K562 (cell line): Measurements from ENCODE around the gene MBOAT2. TPM values are rescaled to one million over a fixed set of nuclear protein-coding genes. Genes with fewer than 3 reads are reported as not detected.
A peak's percentile ranks its signal among the peaks of the same experiment; 100 is the strongest.

Source experiments
- ATAC-seq: fragments of 200-7000 bp; cut with Tn5 transposase; 3 replicates; pipeline ENCODE4 v1.9.1; 2020; ENCODE audit warnings: moderate library complexity
- Bru-seq: library from RNA; stranded (reverse); fragments of 400-500 nt; gene quantifications from one replicate; lab custom pipeline; 2021; lab: Mats Ljungman, UMichigan
- BruChase-seq, 2 experiments: library from RNA; stranded (reverse); fragments of 400-500 nt; gene quantifications; one replicate each; lab custom pipeline; 2021; lab: Mats Ljungman, UMichigan
- BruUV-seq: library from RNA; stranded (reverse); fragments of 400-500 nt; replicated peaks from 2 replicates; lab custom pipeline; 2021; lab: Mats Ljungman, UMichigan
- CTCF ChIA-PET: fragments of 300-600 bp; formaldehyde crosslinking; extraction: SDS; loops from one replicate; lab custom pipeline; 2021; ENCODE audit warnings: low intra/inter-chr PET ratio; lab: Yijun Ruan, JAX
- POLR2A ChIA-PET: fragments of 300-600, 350-650 bp; sonication (Branson Sonifier 250); formaldehyde crosslinking; extraction: SDS; loops from one replicate; lab custom pipeline; 2021; ENCODE audit warnings: antibody characterized with exemption, inconsistent platforms; lab: Yijun Ruan, JAX
- DNase-seq, 4 experiments: peaks; one replicate each; pipeline versions ENCODE4 v3.0.0 to v3.0.0-alpha.2; 2011 to 2018; ENCODE audit warnings: low spot score in 3 of 4, mixed read lengths in 3 of 4; ENCODE audit errors: extremely low read depth in 1 of 4
- FAIRE-seq: peaks from 2 replicates; lab custom pipeline; 2011; peaks lifted over from hg19 to GRCh38; lab: Jason Lieb, UNC
- H2AFZ ChIP-seq: 2 replicates; pipeline ENCODE4 v1.6.0; 2011; ENCODE audit warnings: low read depth, low read length, control low read depth, inconsistent platforms
- H3K27ac ChIP-seq: fragments of 200-600 bp; 3 replicates; pipeline ENCODE4 v1.8.0; 2011; ENCODE audit warnings: low read depth, mild to moderate bottlenecking, control low read depth, inconsistent platforms, low read length, moderate library complexity, mixed read lengths; ENCODE audit errors: extremely low read depth
- H3K27me3 ChIP-seq, 2 experiments: fragments of 300-600 bp in 1 of 2; 2 replicates in 1 of 2; 3 replicates in 1 of 2; pipeline versions ENCODE4 v1.6.0 to v1.8.0; 2011; ENCODE audit warnings: inconsistent platforms in 2 of 2, low read length in 2 of 2, mild to moderate bottlenecking in 1 of 2, mixed read lengths in 1 of 2, moderate library complexity in 1 of 2; ENCODE audit not compliant: control insufficient read depth in 2 of 2, insufficient read depth in 2 of 2
- H3K36me3 ChIP-seq: fragments of 300-600 bp; 3 replicates; pipeline ENCODE4 v1.8.0; 2011; ENCODE audit warnings: mild to moderate bottlenecking, low read length, inconsistent platforms; ENCODE audit not compliant: control insufficient read depth, insufficient read depth
- H3K4me1 ChIP-seq, 2 experiments: fragments of 200-600 bp in 1 of 2; replicated peaks in 1 of 2; 2 replicates in 1 of 2; 3 replicates in 1 of 2; pipeline versions ENCODE4 v1.5.1 to v1.8.0; 2011; ENCODE audit warnings: inconsistent platforms in 2 of 2, low read length in 2 of 2, mild to moderate bottlenecking in 1 of 2, mixed read lengths in 1 of 2, moderate library complexity in 1 of 2; ENCODE audit not compliant: control insufficient read depth in 2 of 2, insufficient read depth in 2 of 2
- H3K4me2 ChIP-seq: 2 replicates; pipeline ENCODE4 v1.6.1; 2011; ENCODE audit warnings: low read length, control low read depth, inconsistent platforms, mixed read lengths; ENCODE audit not compliant: insufficient read depth
- H3K4me3 ChIP-seq: fragments of 200-600 bp; sonication (generic), shearing (Covaris generic); 2 replicates; pipeline ENCODE4 v1.5.1; 2016; ENCODE audit warnings: control low read depth, inconsistent platforms
- H3K79me2 ChIP-seq: fragments of 200-600 bp; 3 replicates; pipeline ENCODE4 v1.8.0; 2011; ENCODE audit warnings: low read length, inconsistent platforms; ENCODE audit not compliant: control insufficient read depth, insufficient read depth
- H3K9ac ChIP-seq, 2 experiments: 2 replicates each; pipeline versions ENCODE4 v1.6.0 to v1.6.1; 2011; ENCODE audit warnings: low read depth in 2 of 2, low read length in 2 of 2, control low read depth in 1 of 2, inconsistent platforms in 1 of 2, mild to moderate bottlenecking in 1 of 2, mixed read lengths in 1 of 2; ENCODE audit not compliant: insufficient read depth in 1 of 2
- H3K9me1 ChIP-seq: one replicate; pipeline ENCODE4 v1.6.0; 2011; ENCODE audit warnings: inconsistent platforms, mild to moderate bottlenecking, low read length, moderate library complexity; ENCODE audit not compliant: control insufficient read depth, insufficient read depth
- H3K9me3 ChIP-seq: replicated peaks from 2 replicates; pipeline ENCODE4 v1.5.1; 2011; ENCODE audit warnings: low read depth, low read length, inconsistent platforms; ENCODE audit not compliant: control insufficient read depth, insufficient read depth
- H4K20me1 ChIP-seq: replicated peaks from 2 replicates; pipeline ENCODE4 v1.6.1; 2011; ENCODE audit warnings: low read length, inconsistent platforms, mixed read lengths; ENCODE audit not compliant: control insufficient read depth, insufficient read depth
- CTBP1 ChIP-seq: fragments of 450-650 bp; IDR thresholded peaks from 2 replicates; pipeline ENCODE4 v1.6.1; 2016; ENCODE audit warnings: borderline replicate concordance
- HMGN3 ChIP-seq: IDR thresholded peaks from 2 replicates; pipeline ENCODE4 v1.6.1; 2011; ENCODE audit warnings: borderline replicate concordance, low read depth, mild to moderate bottlenecking, mixed read lengths, low read length; ENCODE audit not compliant: insufficient read length; ENCODE audit errors: extremely low read depth
- ZNF280A ChIP-seq: fragments of 450-650 bp; IDR thresholded peaks from 2 replicates; pipeline ENCODE4 v1.6.1; 2018; ENCODE audit warnings: mild to moderate bottlenecking, low read depth; ENCODE audit not compliant: partially characterized antibody
- WGBS: fragments of 100-300 bp; shearing (Covaris generic); methylation state at CpG from one replicate; pipeline ENCODE4 v1.1.6; 2016; ENCODE audit warnings: low coverage, mixed read lengths; ENCODE audit not compliant: insufficient coverage; ENCODE audit errors: missing lambda C conversion rate; 5-methylcytosine and 5-hydroxymethylcytosine counted together
- in situ Hi-C: fragments of 300-500 bp; cut with MboI; formaldehyde crosslinking; loops from 4 replicates; pipeline ENCODE4 v1.15.0; 2018; ENCODE audit warnings: inconsistent platforms, mixed read lengths
- intact Hi-C: fragments of 100-400 bp; cut with micrococcal nuclease; formaldehyde crosslinking; loops from 2 replicates; pipeline ENCODE4 v1.14.2; 2022
- long read RNA-seq, 3 experiments: library from polyadenylated mRNA in 2 of 3; library from RNA in 1 of 3; unstranded in 2 of 3; stranded (forward) in 1 of 3; transcript quantifications; one replicate each; pipeline ENCODE4 v2.0.0, GENCODE V29; 2019 to 2022
- polyA minus RNA-seq, 3 experiments: library from RNA; depleted of rRNA, polyadenylated mRNA; stranded (reverse); fragments of >200 nt; gene quantifications; 2 replicates each; pipeline ENCODE4 v1.2.3, GENCODE V29; 2011
- polyA plus RNA-seq, 8 experiments: library from polyadenylated mRNA; depleted of rRNA in 4 of 8; stranded (reverse) in 5 of 8; unstranded in 3 of 8; fragments of >200 nt; fragmentation: Nextera tagmentation in 2 of 8; fragmentation: Illumina TruSeq in 1 of 8; extraction: Ambion mirVana in 2 of 8; extraction: Trizol in 1 of 8; gene quantifications; 2 replicates each; pipeline versions ENCODE4 v1.2.1 to v1.2.3, GENCODE V29; 2011 to 2014; ENCODE audit warnings: inconsistent platforms in 1 of 8, missing spikeins in 1 of 8
- total RNA-seq, 7 experiments: library from RNA; depleted of rRNA in 6 of 7; stranded (reverse); fragments of >200 nt in 6 of 7; fragmentation: Illumina TruSeq in 2 of 7; extraction: Trizol in 2 of 7; gene quantifications; 2 replicates each; pipeline versions ENCODE4 v1.2.1 to v1.2.3, GENCODE V29; 2011 to 2021; ENCODE audit warnings: low replicate concordance in 1 of 7
- TF ChIP-seq, protein P1 (sequence below): fragments of 450-650 bp; formaldehyde crosslinking; IDR thresholded peaks from 2 replicates; pipeline ENCODE4 v1.4.0; 2020; ENCODE audit warnings: mild to moderate bottlenecking, moderate library complexity
- TF ChIP-seq, protein P2 (sequence below): fragments of 250-450 bp; sonication (Bioruptor Pico); IDR thresholded peaks from 2 replicates; pipeline ENCODE4 v1.4.0; 2020; ENCODE audit warnings: borderline replicate concordance

MBOAT2 gene, protein sequence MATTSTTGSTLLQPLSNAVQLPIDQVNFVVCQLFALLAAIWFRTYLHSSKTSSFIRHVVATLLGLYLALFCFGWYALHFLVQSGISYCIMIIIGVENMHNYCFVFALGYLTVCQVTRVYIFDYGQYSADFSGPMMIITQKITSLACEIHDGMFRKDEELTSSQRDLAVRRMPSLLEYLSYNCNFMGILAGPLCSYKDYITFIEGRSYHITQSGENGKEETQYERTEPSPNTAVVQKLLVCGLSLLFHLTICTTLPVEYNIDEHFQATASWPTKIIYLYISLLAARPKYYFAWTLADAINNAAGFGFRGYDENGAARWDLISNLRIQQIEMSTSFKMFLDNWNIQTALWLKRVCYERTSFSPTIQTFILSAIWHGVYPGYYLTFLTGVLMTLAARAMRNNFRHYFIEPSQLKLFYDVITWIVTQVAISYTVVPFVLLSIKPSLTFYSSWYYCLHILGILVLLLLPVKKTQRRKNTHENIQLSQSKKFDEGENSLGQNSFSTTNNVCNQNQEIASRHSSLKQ
- total RNA-seq (2011; cell fraction: chromatin; rRNA removed; ENCODE audit: low replicate concordance): 112 and 313 TPM in 2 replicates
- total RNA-seq (2011; cell fraction: nucleolus; rRNA removed): 47.4 and 65.8 TPM in 2 replicates
- 143 and 203 TPM in 2 replicates for total RNA-seq (2011; cell fraction: nucleoplasm; rRNA removed)
- total RNA-seq (2014; rRNA removed) (19.2 and 22.8 TPM in 2 replicates), total RNA-seq (2014; rRNA removed; fragmentation: Illumina TruSeq; extraction: Trizol) (48.9 and 54.3 TPM in 2 replicates), total RNA-seq (2015; rRNA removed; fragmentation: Illumina TruSeq; extraction: Trizol) (26.1 and 27.9 TPM in 2 replicates), total RNA-seq (2021) (42.8 and 44.6 TPM in 2 replicates), polyA plus RNA-seq (2011; rRNA removed) (101 and 122 TPM in 2 replicates), polyA plus RNA-seq (2014; fragmentation: Illumina TruSeq; extraction: Trizol) (43.9 and 44.4 TPM in 2 replicates), polyA plus RNA-seq (2014; fragmentation: Nextera tagmentation; extraction: Ambion mirVana) (10 to 100 TPM in 1 of 2 experiments, 1 to 10 TPM in 1; 8.4 to 11.2 TPM), polyA plus RNA-seq (2014; rRNA removed) (27.6 and 31.1 TPM in 2 replicates), polyA minus RNA-seq (2011; rRNA and poly(A)+ RNA removed) (107 and 132 TPM in 2 replicates), Bru-seq, nascent RNA (percentile 85 among the genes with signal in this experiment), BruChase-seq, experiment 1, labeled RNA remaining after a 2-hour chase (percentile 81 among the genes with signal in this experiment), BruChase-seq, experiment 2, labeled RNA remaining after a 6-hour chase (percentile 85 among the genes with signal in this experiment)
- 18.7 and 42.5 TPM in 2 replicates for polyA plus RNA-seq (2011; cell fraction: cytosol; rRNA removed)
- 251 and 267 TPM in 2 replicates for polyA plus RNA-seq (2011; cell fraction: nucleus; rRNA removed)
- 19.2 and 19.7 TPM in 2 replicates for polyA plus RNA-seq (2012)
- polyA minus RNA-seq (2011; cell fraction: cytosol; rRNA and poly(A)+ RNA removed): 31.1 and 32.9 TPM in 2 replicates
- polyA minus RNA-seq (2011; cell fraction: nucleus; rRNA and poly(A)+ RNA removed): 59.0 and 76.9 TPM in 2 replicates
- long read RNA-seq, experiment 1, full-length matches to known transcripts: 116 of 242 reads
- long read RNA-seq, experiment 1, partial matches to known transcripts: 11 of 242 reads
- long read RNA-seq, experiment 1, other reads (novel, unspliced or antisense): 115 of 242 reads
- long read RNA-seq, experiment 2, full-length matches to known transcripts: 19 of 54 reads
- long read RNA-seq, experiment 2, partial matches to known transcripts: 3 of 54 reads
- long read RNA-seq, experiment 2, other reads (novel, unspliced or antisense): 32 of 54 reads
- long read RNA-seq, experiment 3, full-length matches to known transcripts: 30 of 53 reads
- long read RNA-seq, experiment 3, partial matches to known transcripts: 3 of 53 reads
- long read RNA-seq, experiment 3, other reads (novel, unspliced or antisense): 20 of 53 reads

- Histone ChIP-seq H3K9me3 (peaks cover 5% of the 10 kb centered on the region; the same call in 1 of the 2 replicates), H3K9me1 (no peaks in the 10 kb centered on the region), H4K20me1 (no peaks in the 10 kb centered on the region), H3K27ac (peak within 1 kb of the TSS; percentile 87), H3K36me3 (no peaks in the 10 kb centered on the region; the same call in 2 of the 3 replicates), H3K27me3 (no peaks in the 10 kb centered on the region), H3K4me3 (peak within 1 kb of the TSS; percentile 68), H3K4me1 (peaks cover 23 to 30% of the 10 kb centered on the region in 2 experiments; a peak in 4 of 5 replicates), H2AFZ (peak within 1 kb of the TSS; percentile 84), H3K4me2 (peak within 1 kb of the TSS; percentile 80), H3K9ac (peak within 1 kb of the TSS; percentile 79 to 97), H3K79me2 (peaks cover 60% of the 10 kb centered on the region)
- ATAC-seq (peak; percentile 87), DNase-seq (peak; percentile 95 to 99 (median 98)), FAIRE-seq (no peak)
- ChIA-PET POLR2A (interaction anchor here (0.6 to 3.0 kb wide), 5 partner anchors 12 to 90 kb away, joined by 3 to 9 read pairs (median 5); no protein-coding TSS in a partner anchor), CTCF (no interaction called here)
- 2% methylated on average over 44 of the region's 104 CpGs for WGBS
- no TSS peak for BruUV-seq
- intact Hi-C loops: loop anchor here (5.0 kb wide), 1 partner anchor 99 kb away; no protein-coding TSS in a partner anchor
- in situ Hi-C loops: no loop called here
- peak; percentile 12 for TF ChIP-seq HMGN3
- TF ChIP-seq CTBP1: peak; percentile 89
- no peak for TF ChIP-seq ZNF280A
- TF ChIP-seq, protein P1, sequence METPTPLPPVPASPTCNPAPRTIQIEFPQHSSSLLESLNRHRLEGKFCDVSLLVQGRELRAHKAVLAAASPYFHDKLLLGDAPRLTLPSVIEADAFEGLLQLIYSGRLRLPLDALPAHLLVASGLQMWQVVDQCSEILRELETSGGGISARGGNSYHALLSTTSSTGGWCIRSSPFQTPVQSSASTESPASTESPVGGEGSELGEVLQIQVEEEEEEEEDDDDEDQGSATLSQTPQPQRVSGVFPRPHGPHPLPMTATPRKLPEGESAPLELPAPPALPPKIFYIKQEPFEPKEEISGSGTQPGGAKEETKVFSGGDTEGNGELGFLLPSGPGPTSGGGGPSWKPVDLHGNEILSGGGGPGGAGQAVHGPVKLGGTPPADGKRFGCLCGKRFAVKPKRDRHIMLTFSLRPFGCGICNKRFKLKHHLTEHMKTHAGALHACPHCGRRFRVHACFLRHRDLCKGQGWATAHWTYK: peak; percentile 57; the same call in 1 of the 2 replicates
- TF ChIP-seq, protein P2, sequence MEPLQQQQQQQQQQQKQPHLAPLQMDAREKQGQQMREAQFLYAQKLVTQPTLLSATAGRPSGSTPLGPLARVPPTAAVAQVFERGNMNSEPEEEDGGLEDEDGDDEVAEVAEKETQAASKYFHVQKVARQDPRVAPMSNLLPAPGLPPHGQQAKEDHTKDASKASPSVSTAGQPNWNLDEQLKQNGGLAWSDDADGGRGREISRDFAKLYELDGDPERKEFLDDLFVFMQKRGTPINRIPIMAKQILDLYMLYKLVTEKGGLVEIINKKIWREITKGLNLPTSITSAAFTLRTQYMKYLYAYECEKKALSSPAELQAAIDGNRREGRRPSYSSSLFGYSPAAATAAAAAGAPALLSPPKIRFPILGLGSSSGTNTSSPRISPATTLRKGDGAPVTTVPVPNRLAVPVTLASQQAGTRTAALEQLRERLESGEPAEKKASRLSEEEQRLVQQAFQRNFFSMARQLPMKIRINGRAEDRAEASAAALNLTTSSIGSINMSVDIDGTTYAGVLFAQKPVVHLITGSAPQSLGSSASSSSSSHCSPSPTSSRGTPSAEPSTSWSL: no peak
Observed at GRCh38 chr2:9003616-9004337, at the start of gene MBOAT2. Gene MBOAT2 (minus strand): TSS chr2:9003684. CDS start chr2:9003614, 70 bp downstream.
